ENCODE measurements around the gene TSHZ2. TPM values are rescaled to one million over a fixed set of nuclear protein-coding genes. Genes with fewer than 3 reads are reported as not detected.

Gene TSHZ2
- polyA plus RNA-seq, 3 donors, result 12.5 to 13.9 (median 13.7) TPM

DNA sequence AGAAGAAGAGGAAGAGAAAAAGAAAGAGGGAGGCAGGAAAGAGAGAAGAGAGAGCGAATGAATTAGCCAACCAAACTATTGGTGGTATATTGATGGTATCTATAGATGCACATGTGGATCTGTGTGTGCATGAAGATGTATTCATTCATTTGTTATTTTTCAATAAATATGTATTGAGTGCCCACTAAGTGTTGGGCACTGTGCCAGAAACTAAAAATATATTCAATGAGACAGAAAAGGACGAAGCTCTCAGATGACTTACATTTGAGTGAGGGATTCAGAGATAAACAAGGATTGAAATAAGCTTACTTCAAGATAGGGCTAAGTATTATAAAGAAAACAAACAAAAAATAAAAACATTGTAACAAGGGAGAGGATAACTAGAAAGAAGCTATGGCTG is 154.9 kb downstream of the TSHZ2 start:
- no peak for DNase-seq

DNA sequence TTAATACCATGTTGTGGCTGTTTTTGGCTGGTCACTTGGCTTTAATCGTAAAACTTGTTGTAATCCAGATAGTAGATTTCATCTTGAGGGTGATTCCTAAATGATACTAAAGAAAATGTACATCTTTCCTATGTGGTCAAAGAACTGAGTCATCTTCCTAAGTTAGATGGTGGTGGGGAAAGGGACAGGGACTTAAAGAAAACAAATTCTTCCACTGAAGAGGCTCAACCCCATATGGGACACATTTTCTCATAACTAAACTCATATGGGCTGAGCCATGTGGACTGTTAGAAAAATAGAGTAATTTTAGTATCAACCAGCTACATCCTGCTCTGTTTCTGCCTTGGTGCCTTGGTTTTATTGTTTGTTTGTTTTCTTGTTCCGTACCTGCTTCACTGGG is 155.8 kb downstream of the TSHZ2 start:
- DNase-seq, result no peak

DNA sequence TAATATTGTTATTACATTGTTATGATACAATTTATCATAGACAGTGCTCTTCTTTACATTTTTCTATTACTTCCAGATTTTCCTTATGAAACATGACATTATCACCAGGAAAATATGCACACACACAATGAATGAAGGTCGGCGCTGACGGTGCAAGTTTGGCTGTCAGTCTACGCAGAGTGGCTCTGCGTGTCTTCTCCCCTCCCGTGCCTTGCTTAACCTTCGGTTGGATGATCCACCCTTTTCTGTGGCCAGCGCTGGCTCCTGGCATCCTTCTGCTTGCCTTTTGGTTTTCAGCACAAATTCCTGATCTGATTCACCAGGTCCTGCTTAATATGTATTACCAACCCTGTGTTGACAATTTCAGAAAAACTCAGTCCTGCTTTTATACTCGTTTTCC is 157.4 kb downstream of the TSHZ2 start:
- no peak for DNase-seq

DNA sequence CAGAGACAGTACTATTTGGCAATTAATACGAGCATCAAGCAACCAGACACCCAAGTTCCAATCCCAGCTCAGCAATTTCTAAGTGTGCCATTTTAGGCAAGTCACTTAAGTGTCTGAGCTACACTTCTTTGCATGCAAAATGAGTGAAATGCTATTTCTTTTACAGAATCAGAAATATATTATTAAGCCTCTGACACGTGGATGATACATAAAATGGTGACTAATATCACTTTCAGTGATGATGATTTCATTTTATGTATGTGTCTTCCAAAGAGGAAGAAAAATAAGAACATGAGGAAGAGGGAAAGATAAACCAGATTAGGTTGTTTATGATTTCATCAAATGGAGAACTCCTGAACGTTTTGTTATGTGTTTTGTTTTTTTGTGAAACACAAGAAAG is 158.6 kb downstream of the TSHZ2 start:
- no peak for DNase-seq

DNA sequence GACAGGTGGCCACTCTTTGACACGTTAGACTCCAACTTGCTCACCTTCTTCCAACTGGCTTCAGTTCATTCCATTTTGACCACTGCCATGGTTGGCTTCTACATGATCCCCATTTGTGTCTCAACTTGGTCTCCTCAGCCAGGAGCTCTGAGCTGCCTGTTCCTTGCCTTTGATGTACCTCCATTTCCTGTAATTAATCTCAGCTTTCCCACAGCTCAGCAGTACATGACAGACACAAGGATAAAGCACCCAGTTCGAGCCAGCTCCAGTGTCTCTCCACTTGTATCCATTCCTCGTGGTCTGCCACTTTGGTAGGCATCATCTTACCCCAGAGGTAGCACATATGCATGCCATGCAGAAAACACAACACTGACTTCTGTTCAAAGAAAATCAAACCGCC is 161.0 kb downstream of the TSHZ2 start:
- DNase-seq, result no peak

DNA sequence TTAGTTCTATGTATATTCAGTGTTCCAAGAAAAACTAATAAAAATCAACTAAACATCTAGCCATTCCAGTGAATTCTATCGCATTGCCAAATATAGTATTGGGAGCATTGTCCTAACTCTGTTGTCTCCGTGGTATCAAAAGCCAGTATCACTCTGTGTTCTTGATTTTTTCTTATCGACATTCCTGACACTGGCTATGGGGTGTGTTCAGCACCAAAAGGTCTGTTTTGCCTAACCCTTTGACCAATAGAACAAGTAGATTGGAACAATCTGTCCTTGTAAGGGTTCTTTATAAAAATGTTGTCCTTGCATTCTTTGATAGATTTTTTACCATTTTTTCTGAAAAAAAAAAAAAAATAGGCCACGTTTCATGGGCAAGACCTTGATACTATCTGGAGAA is 161.5 kb downstream of the TSHZ2 start:
- DNase-seq, result no peak

DNA sequence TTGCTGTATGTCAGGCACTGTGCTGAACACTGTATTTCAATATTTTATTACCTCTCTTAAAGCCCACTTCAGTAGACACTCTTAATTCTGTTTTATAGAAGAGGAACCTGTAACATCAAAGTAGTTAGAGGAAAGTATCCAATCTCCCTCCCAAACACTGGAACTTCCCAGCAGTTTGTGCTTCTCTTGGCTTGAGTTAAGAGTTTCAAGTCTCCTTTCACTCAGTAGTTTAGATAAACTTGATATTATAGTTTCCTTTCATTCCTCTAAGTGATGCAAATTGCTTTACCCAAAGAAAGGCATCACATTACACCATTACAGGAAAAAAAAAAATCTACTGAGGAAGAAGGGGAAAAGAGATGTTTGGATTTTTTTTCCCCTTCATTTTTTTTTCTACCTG is 164.3 kb downstream of the TSHZ2 start:
- no peak for DNase-seq

DNA sequence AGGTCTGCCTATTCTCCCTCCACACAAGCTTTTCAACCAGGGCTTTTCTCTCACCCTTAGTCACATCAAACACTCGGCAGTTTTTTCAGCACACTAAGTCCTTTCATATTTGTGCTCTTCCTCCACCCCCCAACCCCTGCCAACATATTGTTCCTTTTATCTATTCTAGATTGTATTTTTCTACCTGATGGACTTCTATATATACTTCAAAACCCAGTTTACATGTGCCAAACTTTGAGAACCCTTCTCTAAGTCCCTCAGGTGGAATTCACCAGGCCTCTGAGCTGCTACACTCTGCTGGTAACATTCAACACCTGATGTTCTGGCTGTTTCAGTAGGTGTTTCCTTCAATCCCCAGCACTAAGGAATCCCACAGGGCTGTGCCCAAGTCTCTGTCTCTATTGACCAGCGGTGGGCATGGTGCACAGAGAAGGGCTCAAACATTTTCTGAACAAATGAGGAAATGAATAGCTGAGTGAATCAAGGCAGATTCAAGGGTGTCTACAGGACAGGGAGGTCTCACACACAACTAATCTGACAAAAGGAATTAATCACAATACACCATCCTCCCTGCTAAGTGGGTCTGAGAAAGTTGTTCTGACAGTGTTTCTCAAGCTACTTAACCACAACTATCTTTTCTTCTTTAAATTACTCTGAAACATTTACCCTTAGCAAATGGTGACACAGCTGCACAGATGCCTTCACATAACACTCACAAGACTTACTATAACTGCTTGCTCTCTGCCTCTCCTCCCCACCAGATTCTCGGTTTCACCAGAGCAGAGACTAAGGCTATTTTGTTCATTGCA is 166.5 kb downstream of the TSHZ2 start:
- DNase-seq, result no peak

DNA sequence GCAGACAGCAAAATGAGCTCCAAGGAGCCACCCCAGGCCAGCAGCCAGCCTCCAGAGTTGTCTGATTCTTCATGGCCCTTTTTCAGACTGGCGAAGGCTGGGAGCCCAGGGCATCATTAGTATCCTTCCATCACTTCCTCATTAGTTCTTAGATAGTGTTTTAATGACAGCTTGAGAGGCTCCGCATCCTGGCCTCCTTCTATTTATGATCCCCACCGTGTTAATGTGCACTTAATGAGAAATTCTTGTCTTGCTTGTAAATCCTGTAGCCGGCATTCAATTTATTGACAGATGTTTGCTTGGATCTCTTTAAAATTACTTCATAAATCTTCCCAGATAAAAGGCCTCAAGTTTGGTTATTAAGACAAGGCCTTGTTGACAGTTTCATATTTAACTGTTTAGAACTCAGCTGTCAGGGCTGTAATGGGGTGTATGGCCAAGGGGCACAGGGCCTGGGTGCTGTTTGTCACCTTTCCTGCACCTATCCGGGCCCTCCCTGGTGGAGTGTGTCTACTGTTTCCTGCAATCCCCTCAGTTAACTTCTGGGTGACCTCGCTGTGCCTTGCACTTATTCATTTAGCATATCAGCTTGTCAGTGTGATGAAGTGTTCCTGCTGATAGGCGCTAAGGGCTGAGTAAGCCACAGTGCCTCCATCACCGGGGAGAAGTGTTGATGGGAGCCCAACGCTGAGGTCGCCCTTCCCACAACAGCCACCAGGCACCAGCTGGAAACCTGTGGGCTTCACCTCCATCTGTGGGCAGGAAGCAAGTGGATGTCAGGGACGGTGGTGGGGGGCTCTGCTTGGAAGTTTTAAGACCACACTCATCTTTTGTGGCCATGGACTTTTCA is 169.3 kb downstream of the TSHZ2 start:
- no peak for DNase-seq

DNA sequence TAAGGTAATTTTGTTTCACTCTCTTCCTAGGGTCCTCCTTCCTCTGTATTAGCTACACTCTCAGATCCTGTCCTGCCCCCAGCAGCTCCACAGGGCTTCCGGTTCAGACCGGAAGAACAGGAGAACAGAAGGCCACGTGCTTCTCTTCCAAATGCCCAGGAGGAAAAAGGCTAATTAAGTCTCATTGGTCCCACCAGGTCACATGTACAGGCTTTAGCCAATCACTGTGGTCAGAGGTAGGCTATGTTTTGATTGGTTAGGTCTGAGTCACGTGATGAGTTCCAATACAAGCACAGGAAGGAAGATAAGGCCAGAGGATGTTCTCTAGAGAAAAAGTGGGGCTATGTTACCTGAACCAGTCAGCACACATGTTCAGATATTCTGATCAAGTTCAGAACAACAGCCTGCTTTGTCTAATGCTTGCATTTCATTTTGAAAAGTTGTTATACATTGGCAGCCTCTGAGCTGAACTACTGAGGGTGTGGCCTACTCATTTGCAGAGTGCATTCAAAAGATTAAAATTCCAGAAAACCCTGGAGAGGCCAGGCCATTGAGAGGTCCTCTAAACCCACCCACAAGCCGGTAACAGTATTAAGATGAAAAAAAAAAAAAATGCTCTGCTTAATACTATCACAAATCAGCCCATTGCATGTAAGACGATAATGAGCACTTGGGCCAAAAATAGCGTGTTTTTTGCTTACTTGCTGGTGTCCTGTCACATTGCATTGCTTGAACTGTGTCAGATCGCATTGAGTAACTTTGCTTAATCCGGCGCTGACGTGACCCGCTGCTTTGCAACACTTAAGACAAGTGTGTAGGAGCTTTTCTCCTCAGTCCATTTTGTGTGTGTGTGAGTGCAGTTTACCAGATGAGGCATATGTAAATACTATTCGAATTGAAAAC is 170.3 kb downstream of the TSHZ2 start:
- no peak for DNase-seq

DNA sequence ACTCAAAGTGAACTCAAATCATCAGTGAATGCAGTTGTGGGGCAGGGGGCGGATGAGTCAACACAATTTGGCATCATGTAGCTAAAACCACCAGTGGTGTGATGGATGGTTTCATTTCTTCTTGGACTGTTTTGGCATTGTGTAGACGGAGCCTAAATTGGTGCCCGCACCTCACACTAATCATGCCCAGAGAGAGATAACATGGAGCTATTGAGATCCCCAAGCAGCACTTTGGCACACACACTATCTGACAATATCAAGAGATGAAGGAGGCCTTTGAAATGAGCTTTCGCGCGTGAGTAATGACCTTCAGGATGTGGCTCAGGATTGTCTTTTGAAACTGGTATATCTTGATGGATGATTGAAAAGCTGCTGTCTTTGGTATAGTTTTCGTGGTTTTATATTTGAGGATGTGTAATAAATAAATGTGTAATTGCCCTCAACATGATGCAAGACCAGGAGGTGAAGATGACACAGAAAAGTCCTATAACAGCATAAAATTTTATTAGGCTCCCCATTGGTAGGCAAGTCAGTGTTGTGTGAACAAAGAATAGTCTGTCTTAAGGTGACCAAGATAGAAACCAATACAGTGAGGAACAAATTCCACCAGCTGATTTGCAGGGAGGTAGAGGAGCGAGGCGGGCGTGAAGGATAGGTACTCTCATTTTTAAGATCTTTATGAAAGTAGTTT is 174.2 kb downstream of the TSHZ2 start:
- DNase-seq, result no peak

DNA sequence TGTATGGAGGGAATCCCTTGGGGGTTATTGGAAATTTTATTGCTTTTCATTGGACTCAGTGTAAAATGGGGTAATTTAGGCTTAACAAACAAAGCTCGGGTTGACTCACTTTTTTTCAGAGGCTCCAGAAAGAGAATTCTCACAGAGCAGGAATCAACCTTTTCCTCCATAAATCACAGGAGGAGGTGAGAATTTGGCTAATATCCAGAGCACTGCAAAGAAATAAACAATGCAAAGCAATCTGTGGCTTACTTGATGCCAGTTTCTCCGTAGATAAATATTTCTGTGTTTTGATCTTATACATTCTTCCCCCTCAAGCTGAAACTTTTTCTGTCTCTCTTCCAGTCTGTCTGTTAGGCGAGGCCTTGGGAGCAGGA is 176.6 kb downstream of the TSHZ2 start:
- DNase-seq, result no peak

DNA sequence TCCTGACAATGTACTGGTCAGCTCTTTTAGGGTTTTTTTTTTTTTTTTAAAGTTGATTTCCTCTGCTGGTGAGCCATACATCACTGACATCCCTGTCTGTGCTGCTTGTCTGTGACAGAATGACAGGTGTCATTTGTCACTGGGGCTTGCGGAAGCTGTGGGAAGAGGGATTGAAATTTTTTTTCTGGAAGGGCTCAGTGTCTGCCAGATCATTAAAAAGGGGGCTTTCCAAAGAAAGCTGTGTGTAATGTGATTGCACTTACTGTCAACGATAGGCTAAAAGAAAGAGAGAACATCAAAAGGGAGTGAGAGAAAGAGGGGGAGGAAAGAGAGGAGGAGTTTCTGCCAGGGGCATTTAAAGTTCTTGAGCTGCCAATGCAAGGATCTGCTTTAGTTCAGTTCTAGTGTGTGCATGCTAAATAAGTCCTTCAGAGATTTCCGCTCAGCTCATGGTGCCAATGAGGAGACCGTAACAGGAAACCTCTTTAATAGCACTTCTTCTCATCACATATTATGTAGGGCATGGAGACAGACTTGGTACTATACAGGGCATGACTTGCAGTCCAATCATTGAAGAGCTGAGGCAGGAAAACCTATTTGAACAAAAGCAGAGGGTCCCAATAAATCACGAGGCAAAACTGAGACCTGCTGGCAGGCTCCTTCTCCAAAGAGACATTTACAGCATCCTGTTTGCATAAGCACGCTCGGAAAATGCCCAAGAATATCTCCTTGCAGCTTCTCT is 177.2 kb downstream of the TSHZ2 start:
- DNase-seq, result no peak

DNA sequence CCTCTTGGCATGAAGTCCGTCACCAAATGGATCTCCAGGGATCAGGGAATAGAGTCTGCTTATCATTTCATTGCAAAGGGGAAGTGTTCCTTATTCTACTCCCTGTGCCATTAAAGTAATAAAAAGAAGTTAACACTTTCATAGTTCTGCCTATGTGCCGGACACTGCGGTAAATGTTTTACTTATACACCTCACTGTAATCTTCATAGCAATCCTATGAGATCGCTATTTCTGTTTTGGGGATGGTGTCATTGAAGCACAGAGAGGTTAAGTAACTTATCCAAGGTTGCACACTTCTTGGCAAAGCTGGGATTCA is 177.7 kb downstream of the TSHZ2 start:
- no peak for DNase-seq

DNA sequence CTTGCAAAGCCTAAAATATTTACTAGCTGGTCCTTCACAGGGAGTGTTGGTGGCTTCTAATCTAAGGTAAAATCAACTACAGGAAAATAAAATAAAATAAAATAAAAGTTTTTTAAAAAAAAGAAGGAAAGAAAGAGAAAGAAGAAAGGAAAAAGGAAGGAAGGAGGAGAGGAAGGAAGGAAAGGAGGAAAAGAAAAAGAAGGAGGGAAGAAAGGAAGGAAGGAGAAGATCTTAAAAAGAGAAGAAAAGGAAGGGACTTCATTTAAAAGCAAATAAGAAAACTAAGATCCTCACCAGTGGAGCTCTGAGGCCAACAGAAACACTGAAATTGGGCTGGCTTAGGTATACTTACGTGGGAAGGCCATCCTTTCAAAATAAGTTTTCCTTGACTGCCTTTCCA is 178.4 kb downstream of the TSHZ2 start:
- DNase-seq, result no peak

DNA sequence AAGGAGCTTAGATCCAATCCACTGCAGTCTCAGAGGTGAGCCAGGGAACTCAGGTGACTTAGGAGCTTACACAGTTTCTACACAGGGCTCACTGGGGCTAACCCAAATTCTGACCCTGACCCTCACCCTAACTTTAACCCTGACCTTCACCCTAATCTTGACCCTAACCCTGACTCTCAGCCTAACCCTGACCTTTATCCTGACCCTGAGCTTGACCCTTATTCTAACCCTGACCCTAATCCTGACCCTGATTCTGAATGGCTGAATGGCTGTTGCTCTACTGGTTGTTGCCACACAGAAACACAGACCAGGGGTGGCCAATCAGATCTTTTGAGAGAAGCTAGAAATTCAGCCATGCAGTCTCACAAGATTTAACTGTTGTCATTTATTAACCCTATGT is 180.1 kb downstream of the TSHZ2 start:
- no peak for DNase-seq

DNA sequence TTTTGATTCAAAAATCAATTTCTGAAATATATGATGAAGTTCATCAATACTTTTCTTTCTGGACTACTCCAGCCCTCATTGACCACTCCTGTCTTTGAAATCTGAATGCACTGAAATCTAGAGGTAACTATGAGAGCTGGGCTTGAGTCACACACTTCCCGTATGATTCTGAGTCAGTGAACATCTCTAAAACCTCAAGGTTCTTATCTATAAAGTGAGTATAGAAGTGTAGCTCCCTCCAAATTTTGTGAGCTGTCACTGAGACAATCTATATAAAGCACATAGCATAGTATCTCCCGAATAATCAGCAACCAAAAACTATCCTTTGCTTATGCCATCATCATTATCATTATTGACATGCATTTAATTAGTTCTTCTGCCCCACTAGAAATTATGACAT is 182.4 kb downstream of the TSHZ2 start:
- DNase-seq, result no peak

DNA sequence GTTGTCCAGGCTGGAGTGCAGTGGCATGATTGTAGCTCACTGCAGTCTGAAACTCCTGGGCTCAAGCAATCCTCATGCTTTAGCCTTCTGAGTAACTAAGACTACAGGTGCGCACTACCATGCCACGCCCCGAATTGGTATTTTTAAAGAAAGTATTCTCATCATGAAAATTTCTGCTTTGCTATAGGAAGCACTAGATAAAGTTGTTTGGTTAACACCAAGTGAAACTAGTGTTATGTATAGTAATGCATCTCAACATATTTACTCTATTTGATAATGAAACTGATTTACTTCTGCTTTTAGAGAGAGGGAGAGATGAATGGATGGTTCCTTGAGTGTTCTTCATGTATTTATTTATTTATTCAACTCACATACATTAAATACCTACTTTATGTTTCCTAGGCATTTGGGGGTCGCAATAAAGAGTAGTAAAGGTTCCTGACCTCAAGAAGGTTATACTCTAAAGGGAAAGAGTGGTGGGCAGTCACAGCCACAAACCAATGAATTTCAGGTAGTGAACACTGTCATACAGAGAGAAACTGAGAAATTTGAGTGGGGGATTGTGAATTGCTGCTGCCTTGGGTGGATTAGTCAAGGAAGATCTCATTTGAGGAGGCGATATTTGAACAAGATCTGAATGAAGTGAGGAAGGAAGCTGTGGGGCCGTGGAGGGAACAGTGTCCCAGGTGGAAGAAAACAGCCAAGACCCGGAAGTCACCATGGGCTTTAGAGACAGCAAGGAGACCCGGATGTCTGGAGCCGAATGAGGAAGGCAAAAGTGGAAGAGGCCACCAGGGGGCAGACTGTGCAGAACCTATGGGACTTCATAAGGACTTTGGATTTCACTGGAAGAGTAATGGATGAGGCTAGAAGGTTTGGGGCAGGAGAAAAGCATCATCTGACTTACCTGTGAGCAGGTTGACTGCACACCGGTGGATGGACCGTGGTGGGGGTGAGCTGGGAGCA is 185.6 kb downstream of the TSHZ2 start:
- no peak for DNase-seq

DNA sequence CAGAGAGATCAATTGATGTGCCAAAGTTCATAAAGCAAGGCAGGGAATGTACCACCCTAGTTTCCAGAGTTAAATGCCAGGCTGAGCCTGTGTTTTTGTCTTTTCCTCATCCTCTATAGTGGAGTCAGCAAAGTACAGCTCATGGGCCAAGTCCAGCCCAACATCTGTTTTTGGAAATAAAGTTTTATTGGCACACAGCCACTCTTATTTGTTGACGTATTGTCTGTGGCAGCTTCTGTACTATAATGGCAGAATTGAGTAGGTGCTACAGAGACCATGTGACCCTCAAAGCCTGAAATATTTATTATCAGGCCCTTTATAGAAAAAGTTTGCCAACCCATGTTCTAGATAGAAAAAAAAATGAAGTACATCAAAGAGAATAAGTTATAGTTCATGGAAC is 187.0 kb downstream of the TSHZ2 start:
- DNase-seq, result no peak

DNA sequence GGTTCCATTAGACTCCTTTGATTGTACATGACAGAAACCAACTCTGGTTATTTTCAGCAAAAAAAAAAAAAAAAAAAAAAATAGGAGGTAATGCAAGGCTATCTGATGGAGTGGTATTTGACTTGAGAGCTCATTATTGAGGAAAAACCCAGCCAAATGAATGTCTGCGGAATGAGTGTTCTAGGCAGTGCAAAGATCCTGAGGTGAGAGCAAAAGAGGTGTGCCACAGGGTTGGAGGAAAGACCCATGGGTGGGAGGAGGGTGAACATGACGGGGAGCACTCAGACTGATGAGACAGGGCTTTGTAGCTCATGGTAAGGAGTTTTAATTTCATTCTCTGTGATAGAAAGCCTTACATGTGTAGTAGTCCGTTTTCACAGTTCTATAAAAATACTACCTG is 188.9 kb downstream of the TSHZ2 start:
- no peak for DNase-seq
